Brain microvascular endothelial cell (primary cell): ENCODE results near the gene EFCAB5.

Experiments used
- DNase-seq: peaks from one replicate; pipeline ENCODE4 v3.0.0-alpha.2; 2020
- H3K27ac ChIP-seq: fragments of 250-450 bp; sonication (Bioruptor Pico); 2 replicates; pipeline ENCODE4 v1.5.1; 2020; ENCODE audit warnings: mild to moderate bottlenecking, moderate library complexity
- H3K27me3 ChIP-seq: fragments of 250-450 bp; sonication (Bioruptor Pico); replicated peaks from 2 replicates; pipeline ENCODE4 v1.5.1; 2020; ENCODE audit warnings: mild to moderate bottlenecking
- H3K36me3 ChIP-seq: fragments of 250-450 bp; sonication (Bioruptor Pico); replicated peaks from 2 replicates; pipeline ENCODE4 v1.5.1; 2020; ENCODE audit warnings: mild to moderate bottlenecking
- H3K4me3 ChIP-seq: 2 replicates; pipeline ENCODE4 v1.5.1; 2011; ENCODE audit warnings: low read depth, mild to moderate bottlenecking, control low read depth, low read length, moderate library complexity
- in situ Hi-C: cut with HindIII; loops from 2 replicates; pipeline ENCODE4 v1.10.0; 2017; ENCODE audit warnings: low sequenced_read_pairs, low pct_ligation_motif_present
- TF ChIP-seq, protein P1 (sequence below): IDR thresholded peaks from 2 replicates; pipeline ENCODE4 v1.5.1; 2011; ENCODE audit warnings: low read depth, mild to moderate bottlenecking, moderate library complexity, low read length, control low read depth, inconsistent platforms; ENCODE audit errors: missing control alignments

The EFCAB5 gene

DNA sequence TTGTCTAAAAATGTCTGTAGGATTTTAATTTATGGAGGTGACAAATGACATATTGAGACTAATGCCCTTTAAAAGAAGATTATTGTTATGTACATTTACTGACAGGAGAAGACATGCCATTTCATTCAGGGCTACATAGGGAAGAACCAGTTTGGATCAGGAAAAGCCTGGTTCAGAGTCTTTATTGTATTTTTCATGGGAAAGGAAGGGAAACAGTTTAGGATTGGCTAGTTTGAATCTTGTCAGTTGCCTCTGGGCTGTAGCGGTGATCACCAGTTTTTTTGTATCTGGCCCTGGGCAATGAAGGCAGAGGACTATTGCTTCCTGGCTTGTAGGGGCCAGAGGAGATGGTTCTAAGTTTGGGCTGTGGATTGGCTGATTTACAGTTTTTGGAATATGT is 206.9 kb downstream of the EFCAB5 start:
- H3K4me3 ChIP-seq, result no peak overlapping the region
- TF ChIP-seq, protein P1, sequence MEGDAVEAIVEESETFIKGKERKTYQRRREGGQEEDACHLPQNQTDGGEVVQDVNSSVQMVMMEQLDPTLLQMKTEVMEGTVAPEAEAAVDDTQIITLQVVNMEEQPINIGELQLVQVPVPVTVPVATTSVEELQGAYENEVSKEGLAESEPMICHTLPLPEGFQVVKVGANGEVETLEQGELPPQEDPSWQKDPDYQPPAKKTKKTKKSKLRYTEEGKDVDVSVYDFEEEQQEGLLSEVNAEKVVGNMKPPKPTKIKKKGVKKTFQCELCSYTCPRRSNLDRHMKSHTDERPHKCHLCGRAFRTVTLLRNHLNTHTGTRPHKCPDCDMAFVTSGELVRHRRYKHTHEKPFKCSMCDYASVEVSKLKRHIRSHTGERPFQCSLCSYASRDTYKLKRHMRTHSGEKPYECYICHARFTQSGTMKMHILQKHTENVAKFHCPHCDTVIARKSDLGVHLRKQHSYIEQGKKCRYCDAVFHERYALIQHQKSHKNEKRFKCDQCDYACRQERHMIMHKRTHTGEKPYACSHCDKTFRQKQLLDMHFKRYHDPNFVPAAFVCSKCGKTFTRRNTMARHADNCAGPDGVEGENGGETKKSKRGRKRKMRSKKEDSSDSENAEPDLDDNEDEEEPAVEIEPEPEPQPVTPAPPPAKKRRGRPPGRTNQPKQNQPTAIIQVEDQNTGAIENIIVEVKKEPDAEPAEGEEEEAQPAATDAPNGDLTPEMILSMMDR, result no peak
- no peaks in the 10 kb centered on the region for H3K36me3 ChIP-seq
- in situ Hi-C loops, result no loop called here
- H3K27me3 ChIP-seq, result no peaks in the 10 kb centered on the region
- DNase-seq, result no peak
- H3K27ac ChIP-seq, result no peak overlapping the region

DNA sequence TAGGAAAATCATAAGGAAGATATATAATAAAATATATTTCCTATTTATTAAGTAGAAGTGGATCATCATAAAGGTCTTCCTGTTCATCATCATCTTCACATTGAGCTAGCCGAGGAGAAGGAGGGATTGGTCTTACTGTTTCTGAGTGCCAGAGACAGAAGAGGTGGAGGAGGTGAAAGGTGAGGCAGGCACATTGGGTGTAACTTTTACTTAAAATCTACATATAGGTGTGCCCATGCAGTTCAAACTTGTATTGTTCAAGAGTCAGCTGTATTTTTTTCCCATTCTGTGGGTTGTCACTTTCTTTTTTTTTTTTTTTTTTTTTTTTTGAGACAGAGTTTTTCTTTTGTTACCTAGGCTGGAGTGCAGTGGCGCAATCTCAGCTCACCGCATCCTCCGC is 210.0 kb downstream of the EFCAB5 start:
- Histone ChIP-seq H3K27me3 (no peaks in the 10 kb centered on the region), H3K36me3 (no peaks in the 10 kb centered on the region), H3K27ac (no peak overlapping the region), H3K4me3 (no peak overlapping the region)
- TF ChIP-seq, protein P1, result no peak
- no peak for DNase-seq
- in situ Hi-C loops, result no loop called here

DNA sequence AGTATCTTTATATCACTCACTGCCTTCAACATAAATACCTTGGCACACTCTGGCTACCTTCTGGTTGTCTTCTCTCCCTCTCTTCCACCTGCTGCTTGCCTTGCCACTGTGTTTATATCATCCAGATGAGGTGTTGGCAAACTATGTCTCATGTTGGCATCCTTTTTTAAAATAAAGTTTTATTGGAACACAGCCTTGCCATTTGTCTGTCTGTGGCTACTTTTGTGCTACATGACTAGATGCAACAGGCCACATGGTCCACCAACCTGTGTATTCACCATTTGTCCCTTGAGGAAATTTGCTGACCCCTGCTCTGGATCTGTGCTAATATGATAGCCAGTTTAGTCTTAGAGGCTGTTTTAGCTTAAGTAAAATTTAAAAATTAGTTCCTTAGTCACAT is 212.0 kb downstream of the EFCAB5 start:
- in situ Hi-C loops, result no loop called here
- Histone ChIP-seq H3K36me3 (no peaks in the 10 kb centered on the region), H3K4me3 (no peak overlapping the region), H3K27me3 (no peaks in the 10 kb centered on the region), H3K27ac (no peak overlapping the region)
- no peak for DNase-seq
- TF ChIP-seq, protein P1, result no peak

DNA sequence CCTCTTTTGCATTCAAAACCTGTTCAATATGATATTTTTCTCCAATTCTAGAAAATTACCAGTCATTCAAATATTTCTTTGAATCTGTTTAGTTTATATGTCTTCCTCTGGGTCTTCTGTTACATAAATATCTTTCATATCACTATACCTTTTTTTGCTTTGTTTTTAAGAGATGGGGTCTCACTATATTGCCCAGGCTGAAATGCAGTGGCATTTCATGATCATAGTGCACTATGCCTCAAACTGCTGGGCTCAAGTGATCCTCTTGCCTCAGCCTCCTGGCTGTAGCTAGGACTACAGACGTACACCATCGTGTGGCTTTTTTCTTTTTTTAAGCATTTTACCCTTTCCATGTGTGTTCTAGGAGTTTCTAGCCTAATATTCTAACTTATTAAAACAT is 214.0 kb downstream of the EFCAB5 start:
- TF ChIP-seq, protein P1, result no peak
- H3K27ac ChIP-seq, result no peak overlapping the region
- peaks cover 2% of the 10 kb centered on the region for H3K36me3 ChIP-seq
- no peaks in the 10 kb centered on the region for H3K27me3 ChIP-seq
- no peak overlapping the region for H3K4me3 ChIP-seq
- in situ Hi-C loops, result no loop called here
- no peak for DNase-seq
